HG02884 (cell line): ENCODE results near the gene SOCS3.

Experiments
- ATAC-seq: cut with Tn5 transposase; IDR thresholded peaks from one replicate; pipeline ENCODE4 v1.9.1; 2021; ENCODE audit warnings: mild to moderate bottlenecking, moderate library complexity; ENCODE audit not compliant: unreplicated experiment

Gene SOCS3

GRCh38 chr17:78368854-78369495 lies 9.1 kb upstream of the SOCS3 start:
- no peak for ATAC-seq

GRCh38 chr17:78368348-78368747 lies 8.5 kb upstream of the SOCS3 start:
- no peak for ATAC-seq

GRCh38 chr17:78367193-78367592 lies 7.3 kb upstream of the SOCS3 start:
- no peak for ATAC-seq

GRCh38 chr17:78366109-78366848 lies 6.4 kb upstream of the SOCS3 start:
- ATAC-seq, result no peak

- no peak for ATAC-seq
Observed at GRCh38 chr17:78365561-78366108, 5.8 kb upstream of the SOCS3 start.

GRCh38 chr17:78364436-78365281 lies 4.8 kb upstream of the SOCS3 start:
- no peak for ATAC-seq

- ATAC-seq, result no peak
Observed at GRCh38 chr17:78362671-78363070, 2.8 kb upstream of the SOCS3 start.

GRCh38 chr17:78362232-78362631 lies 2.4 kb upstream of the SOCS3 start:
- ATAC-seq, result no peak

- ATAC-seq, result no peak
Observed at GRCh38 chr17:78361225-78361701, 1.4 kb upstream of the SOCS3 start.

- ATAC-seq, result peak; percentile 6
Observed at GRCh38 chr17:78360371-78361224, 721 bp upstream of the SOCS3 start.

- ATAC-seq, result no peak
Observed at GRCh38 chr17:78359321-78359996, 418 bp downstream of the SOCS3 start.

GRCh38 chr17:78358538-78359320 lies 1.1 kb downstream of the SOCS3 start:
- ATAC-seq, result no peak

- ATAC-seq, result no peak
Observed at GRCh38 chr17:78357672-78358537, 2.0 kb downstream of the SOCS3 start.

GRCh38 chr17:78357177-78357586 lies 2.7 kb downstream of the SOCS3 start:
- no peak for ATAC-seq

GRCh38 chr17:78356101-78356713 lies 3.7 kb downstream of the SOCS3 start:
- ATAC-seq, result peak; percentile 60

- ATAC-seq, result no peak
Observed at GRCh38 chr17:78355701-78356100, 4.2 kb downstream of the SOCS3 start.

GRCh38 chr17:78355045-78355641 lies 4.7 kb downstream of the SOCS3 start:
- ATAC-seq, result no peak
